Measurements from ENCODE around the gene LPGAT1.

- TF ChIP-seq, protein P1, sequence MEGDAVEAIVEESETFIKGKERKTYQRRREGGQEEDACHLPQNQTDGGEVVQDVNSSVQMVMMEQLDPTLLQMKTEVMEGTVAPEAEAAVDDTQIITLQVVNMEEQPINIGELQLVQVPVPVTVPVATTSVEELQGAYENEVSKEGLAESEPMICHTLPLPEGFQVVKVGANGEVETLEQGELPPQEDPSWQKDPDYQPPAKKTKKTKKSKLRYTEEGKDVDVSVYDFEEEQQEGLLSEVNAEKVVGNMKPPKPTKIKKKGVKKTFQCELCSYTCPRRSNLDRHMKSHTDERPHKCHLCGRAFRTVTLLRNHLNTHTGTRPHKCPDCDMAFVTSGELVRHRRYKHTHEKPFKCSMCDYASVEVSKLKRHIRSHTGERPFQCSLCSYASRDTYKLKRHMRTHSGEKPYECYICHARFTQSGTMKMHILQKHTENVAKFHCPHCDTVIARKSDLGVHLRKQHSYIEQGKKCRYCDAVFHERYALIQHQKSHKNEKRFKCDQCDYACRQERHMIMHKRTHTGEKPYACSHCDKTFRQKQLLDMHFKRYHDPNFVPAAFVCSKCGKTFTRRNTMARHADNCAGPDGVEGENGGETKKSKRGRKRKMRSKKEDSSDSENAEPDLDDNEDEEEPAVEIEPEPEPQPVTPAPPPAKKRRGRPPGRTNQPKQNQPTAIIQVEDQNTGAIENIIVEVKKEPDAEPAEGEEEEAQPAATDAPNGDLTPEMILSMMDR (IDR thresholded peaks at IDR 0.05; ENCODE audit: low read length): no peak
- TF ChIP-seq EZH2phosphoT487 (IDR thresholded peaks at IDR 0.05; ENCODE audit: low read length): no peak
Observed at GRCh38 chr1:211705467-211706091, 125.0 kb downstream of the LPGAT1 start.
